Measurements from ENCODE around the gene PAPPA. TPM values are rescaled to one million over a fixed set of nuclear protein-coding genes. Genes with fewer than 3 reads are reported as not detected.

PAPPA gene
- total RNA-seq, 2 donors from 2014 or later, result 7.4 to 17.4 TPM

DNA sequence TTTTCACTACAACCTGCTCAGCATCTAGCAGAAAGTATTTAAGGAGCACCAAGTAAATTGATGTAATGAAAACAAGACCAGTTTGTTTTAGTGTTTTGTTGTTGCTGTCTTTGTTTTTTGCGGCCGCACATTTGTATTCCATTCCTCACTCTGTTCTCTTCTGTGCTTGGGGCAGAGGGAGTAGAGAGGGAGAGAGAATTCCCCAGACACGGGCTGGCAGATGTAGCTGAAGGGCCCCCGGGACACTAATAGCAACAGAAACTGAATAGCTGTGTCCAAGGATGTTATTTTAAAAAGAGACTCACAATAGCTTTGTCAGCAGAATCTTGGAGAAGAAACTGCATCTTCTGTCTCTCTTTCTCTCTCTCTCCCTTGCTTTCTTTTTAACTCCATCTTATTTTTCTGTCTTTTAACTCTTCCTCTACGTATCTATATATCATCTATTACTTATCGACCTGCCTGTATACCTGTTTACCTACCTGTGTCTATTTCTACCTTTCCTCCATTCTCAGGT is 145.3 kb downstream of the PAPPA start:
- TF ChIP-seq CTCF (IDR thresholded peaks at IDR 0.05), result no peak
- DNase-seq (ENCODE audit: low spot score), result no peak
- Histone ChIP-seq H3K36me3 (peaks cover 7% of the 10 kb centered on the region), H3K27me3 (replicated peaks; ENCODE audit: insufficient read depth) (no peaks in the 10 kb centered on the region), H3K27ac (no peak overlapping the region), H3K4me3 (no peak overlapping the region), H3K9me3 (no peaks in the 10 kb centered on the region), H3K4me1 (ENCODE audit: control insufficient read depth in 1 of 2, low read depth in 2 of 2) (no peaks in the 10 kb centered on the region)
- ATAC-seq (ENCODE audit: insufficient number of reproducible peaks, low FRiP score, low read depth), result no peak

- ATAC-seq (ENCODE audit: insufficient number of reproducible peaks, low FRiP score, low read depth) (no peak), DNase-seq (ENCODE audit: low spot score) (no peak)
- H3K4me3 ChIP-seq, result no peak overlapping the region
- H3K27me3 ChIP-seq (replicated peaks; ENCODE audit: insufficient read depth), result no peaks in the 10 kb centered on the region
- no peak overlapping the region for H3K27ac ChIP-seq
- H3K9me3 ChIP-seq, result no peaks in the 10 kb centered on the region
- H3K4me1 ChIP-seq (ENCODE audit: control insufficient read depth in 1 of 2, low read depth in 2 of 2), result no peaks in the 10 kb centered on the region
- H3K36me3 ChIP-seq, result peaks cover 7% of the 10 kb centered on the region
- no peak for TF ChIP-seq CTCF (IDR thresholded peaks at IDR 0.05)
Observed at GRCh38 chr9:116300360-116300870, 146.8 kb downstream of the PAPPA start.

- peaks cover 7% of the 10 kb centered on the region for H3K36me3 ChIP-seq
- no peak for ATAC-seq (ENCODE audit: insufficient number of reproducible peaks, low FRiP score, low read depth)
- no peak overlapping the region for H3K4me3 ChIP-seq
- no peaks in the 10 kb centered on the region for H3K9me3 ChIP-seq
- H3K27me3 ChIP-seq (replicated peaks; ENCODE audit: insufficient read depth), result no peaks in the 10 kb centered on the region
- DNase-seq (ENCODE audit: low spot score), result no peak
- TF ChIP-seq CTCF (IDR thresholded peaks at IDR 0.05), result no peak
- no peak overlapping the region for H3K27ac ChIP-seq
- H3K4me1 ChIP-seq (ENCODE audit: control insufficient read depth in 1 of 2, low read depth in 2 of 2), result no peaks in the 10 kb centered on the region
Observed at GRCh38 chr9:116303270-116303669, 149.7 kb downstream of the PAPPA start.

DNA sequence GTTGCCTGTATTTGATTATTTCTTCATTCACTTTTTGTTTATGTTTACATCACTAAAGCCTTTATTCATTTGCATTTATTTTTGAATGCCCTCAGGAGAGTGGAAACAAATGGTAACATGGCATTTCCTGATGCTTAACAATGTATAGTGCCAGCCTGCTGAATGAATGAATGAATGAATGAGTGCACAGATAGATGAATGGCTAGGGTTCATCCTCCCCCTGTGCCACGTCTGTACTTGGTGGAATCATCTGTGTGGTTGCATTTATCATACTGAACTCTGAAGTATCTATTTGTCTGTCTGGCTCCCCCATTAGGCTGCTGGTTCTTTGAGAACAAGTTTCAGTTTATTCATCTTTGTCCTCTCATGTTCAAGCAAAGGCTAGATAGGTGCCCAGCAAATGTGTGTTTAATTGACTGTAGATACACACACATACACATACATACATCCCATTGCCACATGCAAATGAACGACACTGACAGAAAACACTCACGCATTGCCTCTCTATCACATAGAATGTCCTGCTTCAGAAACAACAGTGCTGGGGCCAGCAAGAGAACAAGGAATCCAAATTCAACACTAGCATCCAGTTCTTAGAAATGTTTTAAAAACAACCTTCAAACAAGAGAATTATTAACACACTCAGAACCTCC is 150.4 kb downstream of the PAPPA start:
- H3K27me3 ChIP-seq (replicated peaks; ENCODE audit: insufficient read depth), result no peaks in the 10 kb centered on the region
- H3K4me1 ChIP-seq (ENCODE audit: control insufficient read depth in 1 of 2, low read depth in 2 of 2), result no peaks in the 10 kb centered on the region
- H3K9me3 ChIP-seq, result no peaks in the 10 kb centered on the region
- ATAC-seq (ENCODE audit: insufficient number of reproducible peaks, low FRiP score, low read depth) (no peak), DNase-seq (ENCODE audit: low spot score) (no peak)
- H3K27ac ChIP-seq, result no peak overlapping the region
- no peak for TF ChIP-seq CTCF (IDR thresholded peaks at IDR 0.05)
- peaks cover 7% of the 10 kb centered on the region for H3K36me3 ChIP-seq
- H3K4me3 ChIP-seq, result no peak overlapping the region

GRCh38 chr9:116304761-116305160 is 151.2 kb downstream of the PAPPA start:
- no peak for TF ChIP-seq CTCF (IDR thresholded peaks at IDR 0.05)
- Histone ChIP-seq H3K36me3 (peaks cover 7% of the 10 kb centered on the region), H3K27ac (no peak overlapping the region), H3K4me1 (ENCODE audit: control insufficient read depth in 1 of 2, low read depth in 2 of 2) (no peaks in the 10 kb centered on the region), H3K9me3 (no peaks in the 10 kb centered on the region), H3K4me3 (no peak overlapping the region), H3K27me3 (replicated peaks; ENCODE audit: insufficient read depth) (no peaks in the 10 kb centered on the region)
- DNase-seq (ENCODE audit: low spot score), result no peak
- no peak for ATAC-seq (ENCODE audit: insufficient number of reproducible peaks, low FRiP score, low read depth)

Data from thoracic aorta (tissue), 2 donors.